Medulla oblongata (tissue), 1 donor: ENCODE data around the gene KHDRBS2.
"Not testable (repeated sequence)": the region's sequence is repeated elsewhere in the genome, so short reads cannot be mapped to it uniquely, and the experiment has no call there.

ENCODE experiments used
- DNase-seq: peaks from one replicate; pipeline ENCODE4 v3.0.0-alpha.2; 2015; ENCODE audit errors: extremely low spot score

KHDRBS2 gene

DNA sequence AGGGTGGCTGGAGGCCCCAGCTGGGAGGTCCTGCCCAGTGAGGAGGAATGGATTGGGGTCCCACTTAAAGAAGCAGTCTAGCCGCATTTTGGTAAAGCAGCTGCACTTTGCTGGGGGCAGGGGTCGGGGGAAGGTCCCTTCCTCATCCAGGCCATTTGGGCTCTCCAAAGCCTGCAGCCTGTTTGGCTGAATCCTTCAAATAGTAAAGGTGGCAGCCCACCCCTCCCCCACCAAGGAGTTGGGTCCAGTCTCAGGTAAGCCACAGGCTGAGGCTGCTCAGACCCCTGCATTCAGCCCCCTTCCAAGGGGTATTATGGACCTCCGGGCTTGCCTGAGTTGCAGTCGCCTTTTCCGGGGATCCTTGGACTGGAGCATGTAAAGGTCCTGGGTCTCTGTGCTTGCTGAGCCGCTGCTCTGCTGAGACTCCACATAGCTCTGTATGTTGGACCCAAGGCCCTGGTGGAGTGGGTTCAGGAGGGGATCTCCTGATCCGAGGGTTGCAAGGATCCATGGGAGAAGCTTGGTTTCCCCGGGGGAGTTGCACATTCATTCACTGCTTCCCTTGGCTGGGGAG is 417.4 kb downstream of the KHDRBS2 start:
- DNase-seq, result no peak

DNA sequence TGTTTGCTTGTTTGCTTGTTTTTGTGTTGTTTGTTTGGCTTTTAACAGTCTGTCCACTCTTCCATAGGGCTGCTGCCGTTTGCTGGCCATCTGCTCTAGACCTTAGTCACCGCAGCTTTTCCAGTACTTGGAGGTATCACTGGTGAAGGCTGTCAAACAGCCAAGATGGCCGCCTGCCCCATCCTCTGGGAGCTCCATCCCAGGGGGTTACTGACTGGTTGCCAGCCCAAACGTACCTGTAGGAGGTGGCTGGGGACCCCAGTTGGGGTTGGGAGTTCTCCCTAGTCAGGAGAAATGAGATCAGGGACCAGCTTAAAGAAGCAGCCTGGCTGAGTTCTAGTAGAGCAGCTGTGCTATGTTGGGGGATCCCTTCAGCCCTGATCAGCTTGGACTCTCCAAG is 418.4 kb downstream of the KHDRBS2 start:
- no peak for DNase-seq

DNA sequence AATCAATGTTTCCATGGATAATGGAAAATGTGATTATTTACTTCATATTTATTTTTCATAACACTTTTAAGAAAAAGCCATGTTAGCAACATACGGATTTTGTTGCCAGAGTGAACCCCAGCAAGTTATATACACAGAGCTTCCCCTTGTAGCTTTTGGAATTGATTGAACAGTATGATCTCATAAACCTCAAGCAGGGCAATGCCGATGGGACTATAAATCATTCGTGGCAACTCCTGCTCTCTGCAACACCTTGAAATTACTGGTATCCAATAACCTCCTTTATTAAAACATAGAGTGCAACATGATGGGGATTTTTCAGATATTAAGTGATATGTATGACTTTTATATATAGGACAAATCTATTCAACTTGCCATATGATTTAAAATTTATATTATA is 428.5 kb downstream of the KHDRBS2 start:
- no peak for DNase-seq

- DNase-seq, result no peak
These were observed 444.1 kb downstream of the KHDRBS2 start for GRCh38 chr6:61841958-61842357.

GRCh38 chr6:61835237-61835636 is 450.8 kb downstream of the KHDRBS2 start:
- no peak for DNase-seq

DNA sequence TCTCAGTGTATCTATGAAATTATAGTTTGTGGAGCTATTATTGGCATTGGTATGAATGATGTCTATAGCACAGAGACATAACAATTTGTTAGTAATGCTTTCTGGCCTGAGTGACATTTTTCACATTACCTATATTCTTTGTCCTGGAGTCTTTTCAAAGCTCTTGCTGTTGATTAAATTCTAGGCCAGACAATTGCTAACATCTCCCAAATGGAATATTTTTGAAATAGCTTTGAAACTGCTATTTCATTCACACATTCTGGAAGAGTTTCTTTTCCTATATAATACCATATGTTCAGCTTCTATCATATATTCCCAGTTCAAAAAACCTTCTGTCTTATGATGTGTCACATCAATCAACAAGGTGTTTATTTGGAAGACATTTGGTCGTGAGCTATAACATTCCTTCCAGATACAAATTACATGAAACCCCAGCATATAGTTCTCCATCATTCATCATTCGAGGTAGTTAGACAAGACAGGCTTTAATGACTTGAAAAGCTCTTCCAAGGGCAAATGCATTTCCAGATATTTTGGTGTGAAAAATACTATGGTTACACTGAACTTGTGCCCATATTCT is 452.8 kb downstream of the KHDRBS2 start:
- DNase-seq, result no peak

DNA sequence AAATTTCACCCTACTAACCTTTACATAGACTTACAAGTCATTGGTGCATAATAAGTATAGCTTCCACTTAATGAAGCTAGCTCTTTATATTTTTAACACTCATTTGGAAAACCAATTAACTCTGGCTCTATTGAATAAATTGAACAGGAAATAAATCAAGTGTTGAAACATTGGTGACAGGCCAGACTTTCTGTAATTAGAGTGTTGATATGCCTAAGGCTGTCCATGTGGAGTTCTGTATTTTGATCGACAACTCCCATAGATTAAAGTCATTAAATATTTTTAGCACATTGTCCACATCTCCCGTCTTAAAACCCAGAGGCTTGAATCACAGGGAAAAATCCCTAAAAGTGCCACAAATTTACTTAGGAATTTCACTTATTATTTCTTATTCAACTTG is 468.3 kb downstream of the KHDRBS2 start:
- no peak for DNase-seq

GRCh38 chr6:61810047-61810446 is 476.0 kb downstream of the KHDRBS2 start:
- no peak for DNase-seq

GRCh38 chr6:61809004-61809595 is 476.9 kb downstream of the KHDRBS2 start:
- DNase-seq, result peak; percentile 78

DNA sequence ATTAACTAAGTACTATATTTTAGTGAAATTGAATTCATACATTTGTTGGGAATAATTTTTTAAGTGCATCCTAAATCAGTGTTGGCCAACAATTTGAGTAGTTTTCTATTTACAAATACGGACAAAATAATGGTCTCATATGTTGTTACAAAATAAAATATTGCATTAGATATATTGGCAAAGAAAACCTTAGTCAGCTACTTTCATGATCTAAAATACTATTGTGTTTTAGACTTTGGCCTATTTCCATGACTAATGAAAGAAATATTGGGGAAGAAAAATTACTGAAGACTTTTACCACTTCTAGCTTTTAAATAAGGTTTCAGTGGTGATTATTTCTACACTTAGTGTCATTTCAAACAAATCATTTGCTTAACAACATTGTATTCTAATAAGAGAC is 498.0 kb downstream of the KHDRBS2 start:
- no peak for DNase-seq

- DNase-seq, result not testable (repeated sequence)
These were observed 516.6 kb downstream of the KHDRBS2 start for GRCh38 chr6:61769446-61769845.

- DNase-seq, result no peak
These were observed 530.3 kb downstream of the KHDRBS2 start for GRCh38 chr6:61755739-61756138.

DNA sequence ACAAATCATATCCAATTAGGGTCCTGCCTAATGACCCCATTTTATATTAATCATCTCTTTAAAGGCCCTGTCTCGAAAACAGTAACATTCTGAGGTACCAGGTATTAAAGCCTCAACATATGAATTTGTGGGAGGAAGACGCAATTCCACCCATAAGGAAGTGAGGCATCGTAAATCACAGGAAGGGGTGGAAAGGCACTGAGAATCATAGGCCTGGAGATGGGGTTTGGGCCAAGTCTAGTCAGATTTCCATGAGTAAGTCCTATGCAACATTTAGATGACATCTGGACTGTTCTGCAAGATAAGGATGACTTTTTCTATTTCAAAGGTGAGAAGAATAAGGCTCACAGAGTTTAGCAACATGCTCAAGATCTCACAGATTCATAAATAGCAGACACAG is 534.0 kb downstream of the KHDRBS2 start:
- no peak for DNase-seq

- no peak for DNase-seq
These were observed 540.0 kb downstream of the KHDRBS2 start for GRCh38 chr6:61745994-61746393.

DNA sequence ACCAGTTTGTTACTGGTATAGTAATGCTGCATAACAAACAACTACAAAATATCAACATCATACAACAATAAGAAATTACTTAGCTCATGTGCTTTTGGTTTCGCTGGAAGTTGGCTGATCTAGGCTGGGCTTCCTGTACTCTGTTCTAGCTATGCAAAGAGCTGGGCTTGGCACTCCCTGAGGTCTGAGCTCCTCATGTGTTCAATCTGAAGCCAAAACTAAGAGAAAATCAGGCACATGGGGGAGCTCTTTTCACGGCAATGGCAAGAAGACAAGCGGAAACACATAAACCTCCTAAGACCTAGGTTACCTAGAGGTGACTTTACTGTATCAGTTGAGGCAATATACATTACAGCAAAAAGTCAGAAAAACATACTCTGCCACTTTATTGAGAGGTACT is 574.2 kb downstream of the KHDRBS2 start:
- DNase-seq, result no peak

DNA sequence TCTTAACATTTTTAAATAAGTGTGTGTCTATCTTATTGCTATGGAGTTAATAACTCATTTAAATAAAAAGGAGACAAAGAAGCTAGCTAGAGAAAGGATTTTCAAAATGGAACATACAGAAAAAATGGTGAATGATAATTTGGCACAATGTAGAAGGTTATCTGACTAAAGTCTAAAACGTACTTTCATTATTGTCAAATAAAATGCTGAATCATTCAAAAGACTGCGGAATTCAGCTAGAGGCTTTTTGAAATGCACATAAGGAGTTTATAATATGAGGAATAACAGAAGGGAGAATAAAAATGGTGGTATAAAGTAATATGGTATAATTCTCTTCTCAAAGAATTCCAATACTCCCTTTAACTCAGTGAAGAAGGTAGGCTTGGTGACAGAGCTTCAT is 597.9 kb downstream of the KHDRBS2 start:
- no peak for DNase-seq

- no peak for DNase-seq
These were observed 603.5 kb downstream of the KHDRBS2 start for GRCh38 chr6:61682562-61682961.

DNA sequence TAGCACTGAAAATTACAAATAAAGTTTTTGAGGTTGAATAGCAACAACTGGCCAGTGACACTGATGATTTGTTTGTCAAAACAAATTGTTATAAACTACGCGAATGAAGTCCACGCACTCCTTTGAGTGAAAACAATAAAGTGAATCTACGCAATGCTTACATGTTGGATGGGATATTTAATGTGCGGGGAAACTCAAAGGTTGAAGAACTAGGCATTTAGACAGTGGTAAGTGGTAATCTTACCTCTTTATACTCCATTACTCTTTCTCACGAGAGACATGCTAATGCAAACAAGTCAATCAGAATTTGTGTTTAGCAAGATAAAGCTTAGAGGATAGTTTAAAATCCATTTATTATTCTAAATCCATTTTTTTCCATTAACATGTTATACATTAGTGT is 606.4 kb downstream of the KHDRBS2 start:
- no peak for DNase-seq

- no peak for DNase-seq
These were observed 610.3 kb downstream of the KHDRBS2 start for GRCh38 chr6:61675734-61676133.

DNA sequence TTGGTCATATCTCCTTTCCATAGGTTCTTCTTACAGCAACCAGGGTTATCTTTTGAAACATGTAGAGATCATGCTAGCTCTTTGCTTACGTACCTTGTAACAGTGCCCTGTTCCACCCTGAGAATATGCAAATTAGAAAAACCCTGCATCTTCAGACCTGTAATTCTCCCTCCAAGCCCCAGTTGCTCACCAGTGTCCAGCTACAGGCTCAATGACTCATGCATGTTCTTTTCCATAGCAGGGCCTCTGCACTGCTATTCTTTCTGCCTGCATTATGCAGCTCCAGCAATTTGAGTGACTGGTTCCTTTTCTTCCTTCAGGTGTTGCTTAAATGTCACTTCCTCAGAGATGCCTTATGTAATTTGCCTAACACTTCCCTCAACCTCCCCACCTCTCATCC is 636.2 kb downstream of the KHDRBS2 start:
- no peak for DNase-seq

- no peak for DNase-seq
These were observed 645.6 kb downstream of the KHDRBS2 start for GRCh38 chr6:61640463-61640862.
